Midbrain (tissue), 1 donor: Measurements from ENCODE around the gene HCN1.

ENCODE experiments used
- DNase-seq: peaks from one replicate; lab custom pipeline; 2025; lab: John Stamatoyannopoulos, UW

HCN1 gene

DNA sequence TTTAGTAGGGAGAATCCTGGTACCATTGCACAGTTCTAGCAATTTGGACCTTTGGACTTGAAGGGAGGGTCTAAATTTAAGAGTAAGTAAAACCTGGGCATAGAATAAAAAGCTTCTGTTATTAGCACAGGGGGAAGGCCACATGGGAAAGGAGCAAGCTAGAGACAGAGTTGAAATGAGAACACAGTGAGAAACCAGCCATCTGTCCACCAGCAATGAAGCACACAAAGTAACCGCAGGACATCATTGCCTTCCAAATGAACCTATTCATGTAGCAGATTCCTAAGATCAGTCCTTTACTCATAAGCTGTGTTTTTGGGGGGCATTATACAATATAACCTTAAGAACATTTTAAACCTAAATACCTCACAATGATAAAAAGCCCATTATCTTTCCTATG, 407.4 kb downstream of the HCN1 start:
- no peak for DNase-seq

DNA sequence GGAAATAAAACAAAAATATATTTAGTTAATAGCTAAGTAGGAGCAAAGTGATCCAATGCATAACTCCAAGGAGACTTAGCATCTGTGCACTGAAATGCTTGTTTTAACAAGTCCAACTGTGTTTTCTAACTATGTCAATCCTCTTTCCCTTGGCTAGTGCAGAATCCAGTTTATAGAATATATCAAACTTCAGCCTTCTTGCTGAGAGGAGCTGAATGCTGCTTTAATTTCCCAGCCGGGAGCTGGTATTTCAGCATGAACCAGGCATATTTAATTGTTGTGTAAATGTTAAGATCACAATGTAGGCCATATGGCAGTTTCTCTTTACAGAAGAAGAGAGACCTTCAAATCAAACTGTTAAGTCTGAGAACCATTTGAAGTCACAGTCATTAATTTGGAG, 411.7 kb downstream of the HCN1 start:
- DNase-seq = no peak

- DNase-seq = no peak
Observed at GRCh38 chr5:45281081-45281480, 415.1 kb downstream of the HCN1 start.

DNA sequence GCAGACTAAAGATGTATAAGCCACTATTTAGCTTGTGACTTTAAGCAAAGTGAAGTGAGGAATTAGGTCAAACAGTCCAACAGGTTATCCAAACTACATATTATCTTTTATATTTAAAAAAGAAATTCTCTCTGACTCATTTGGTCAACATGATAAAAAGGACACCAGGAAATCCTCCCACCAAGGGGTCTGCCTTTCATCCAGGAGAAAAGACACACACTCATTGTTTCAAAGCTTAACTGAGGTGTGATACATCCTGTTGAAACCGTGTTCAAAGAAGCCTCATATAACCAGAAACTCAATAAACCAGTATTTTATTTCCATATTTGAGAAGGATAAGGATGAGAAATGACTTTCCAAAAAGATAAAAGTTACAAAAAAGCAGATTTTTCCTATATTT, 417.1 kb downstream of the HCN1 start:
- no peak for DNase-seq

- DNase-seq = no peak
Observed at GRCh38 chr5:45277860-45278259, 418.3 kb downstream of the HCN1 start.

DNA sequence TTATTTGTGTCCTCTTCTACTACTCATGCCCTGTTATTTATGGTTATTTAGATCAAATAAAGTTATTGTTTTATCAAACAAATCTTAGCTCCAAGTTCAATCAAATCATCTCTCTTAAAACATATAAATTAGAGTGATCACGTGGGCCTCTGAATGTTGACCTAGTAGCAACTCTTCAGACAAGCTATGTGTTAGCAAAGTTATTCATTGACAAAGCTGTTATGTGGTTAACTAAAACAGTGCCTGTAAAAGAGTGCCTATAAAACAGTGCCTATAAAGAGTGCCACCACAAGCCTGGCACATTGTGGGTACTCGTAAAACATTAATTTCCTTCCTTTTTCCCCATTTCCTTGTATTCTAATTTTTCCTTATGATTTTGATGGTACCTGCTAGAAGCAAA, 421.9 kb downstream of the HCN1 start:
- DNase-seq = no peak

- no peak for DNase-seq
Observed at GRCh38 chr5:45271626-45272025, 424.6 kb downstream of the HCN1 start.

DNA sequence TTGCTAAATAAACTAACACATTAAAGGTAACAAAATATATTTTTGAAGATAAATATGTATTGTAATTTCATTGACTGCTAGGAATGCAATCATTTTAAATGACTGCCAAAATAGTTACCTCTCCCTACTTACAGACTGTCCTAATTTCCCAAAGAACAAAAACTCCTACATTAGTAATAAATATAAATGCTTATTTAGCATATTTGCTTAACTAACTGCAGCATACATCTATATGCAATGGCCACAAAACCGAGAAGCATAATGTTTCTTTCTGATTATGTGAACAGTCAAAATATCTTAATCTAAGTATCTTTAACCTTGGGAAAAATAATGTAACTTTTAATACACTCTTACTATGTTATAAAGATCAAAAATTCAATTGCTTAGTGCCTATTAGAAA, 431.7 kb downstream of the HCN1 start:
- no peak for DNase-seq

GRCh38 chr5:45262061-45262590, 434.1 kb downstream of the HCN1 start:
- no peak for DNase-seq

- no peak for DNase-seq
Observed at GRCh38 chr5:45261125-45261524, 435.1 kb downstream of the HCN1 start.

DNA sequence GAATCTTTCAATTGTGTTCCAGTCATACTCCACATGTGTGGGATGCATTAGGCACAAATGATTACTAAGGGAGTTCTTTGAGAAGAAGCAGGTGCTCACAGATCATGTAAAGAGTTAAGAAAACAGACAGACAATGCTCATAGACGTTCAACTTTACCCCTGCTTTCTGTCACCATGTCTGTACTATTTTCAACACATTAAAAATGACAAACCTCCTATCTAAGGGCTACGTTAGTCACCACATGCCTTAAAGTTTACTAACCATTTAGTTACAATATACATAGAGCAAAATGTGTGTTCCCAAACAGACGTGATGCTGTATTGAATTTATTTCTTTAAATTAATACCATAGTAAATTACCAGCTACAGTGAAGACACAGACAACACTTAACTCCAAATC, 435.9 kb downstream of the HCN1 start:
- DNase-seq = no peak

DNA sequence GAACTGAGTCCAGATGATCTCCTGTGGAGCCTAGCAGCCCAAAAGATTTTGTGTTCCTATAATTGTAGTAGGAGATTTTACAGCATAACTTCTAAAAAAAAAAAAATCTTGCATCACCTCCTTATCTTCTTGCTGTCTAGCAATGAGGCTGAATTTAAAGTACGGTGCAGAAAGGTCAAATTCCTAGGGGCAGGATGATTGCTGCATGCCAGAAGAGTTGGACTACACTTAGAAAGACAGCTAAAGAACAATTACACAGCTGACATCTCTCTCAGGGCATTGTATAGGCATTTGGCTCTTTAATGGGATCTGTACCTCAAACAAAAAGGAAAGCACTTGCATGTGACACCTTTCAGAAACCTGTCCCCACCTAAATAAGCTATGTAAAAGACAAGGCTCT, 443.2 kb downstream of the HCN1 start:
- no peak for DNase-seq

DNA sequence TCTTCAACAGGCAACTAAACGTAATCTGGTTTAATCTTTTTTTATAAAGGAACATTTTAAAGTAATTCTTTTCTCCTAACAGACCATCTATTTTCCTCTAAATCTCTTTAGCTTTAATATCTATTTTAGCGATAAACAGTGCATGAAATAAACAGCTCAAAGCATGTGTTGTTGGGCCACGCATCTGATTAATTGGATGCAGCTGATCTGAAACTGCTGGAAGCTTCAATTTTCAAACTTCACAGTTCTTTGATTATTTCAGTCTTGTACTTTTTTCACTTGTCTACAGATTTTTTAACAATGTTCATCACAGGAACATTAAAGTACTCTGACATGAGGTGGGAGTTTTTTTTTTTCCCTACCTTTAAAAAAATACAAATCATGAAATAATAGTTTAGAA, 443.6 kb downstream of the HCN1 start:
- DNase-seq = no peak

GRCh38 chr5:45225571-45226031, 470.6 kb downstream of the HCN1 start:
- DNase-seq = no peak

- no peak for DNase-seq
Observed at GRCh38 chr5:45205403-45205961, 490.7 kb downstream of the HCN1 start.
